ENCODE measurements around the gene ZNF415.

- TF ChIP-seq CTCF (IDR thresholded peaks at IDR 0.05), result no peak
- no peak for TF ChIP-seq POLR2A (IDR thresholded peaks at IDR 0.05)
Observed at GRCh38 chr19:53177986-53178385, 45.3 kb upstream of the ZNF415 start.
